MM.1S (cell line): Measurements from ENCODE around the gene ZIC2.

Experiments
- EZH2 ChIP-seq: fragments of 300-600 bp; sonication (generic); optimal IDR thresholded peaks from 2 replicates; pipeline ENCODE3; 2017; ENCODE audit warnings: low read depth, mild to moderate bottlenecking, antibody characterized with exemption, low read length, mixed read lengths
- EZH2phosphoT487 ChIP-seq: fragments of 300-600 bp; sonication (generic); IDR thresholded peaks from 2 replicates; pipeline ENCODE4 v1.6.1; 2018; ENCODE audit warnings: antibody characterized with exemption, low read length
- TF ChIP-seq, protein P1 (sequence below): fragments of 300-600 bp; sonication (generic); IDR thresholded peaks from 2 replicates; pipeline ENCODE4 v1.5.1; 2016; ENCODE audit warnings: antibody characterized with exemption, low read length, mixed read lengths

DNA sequence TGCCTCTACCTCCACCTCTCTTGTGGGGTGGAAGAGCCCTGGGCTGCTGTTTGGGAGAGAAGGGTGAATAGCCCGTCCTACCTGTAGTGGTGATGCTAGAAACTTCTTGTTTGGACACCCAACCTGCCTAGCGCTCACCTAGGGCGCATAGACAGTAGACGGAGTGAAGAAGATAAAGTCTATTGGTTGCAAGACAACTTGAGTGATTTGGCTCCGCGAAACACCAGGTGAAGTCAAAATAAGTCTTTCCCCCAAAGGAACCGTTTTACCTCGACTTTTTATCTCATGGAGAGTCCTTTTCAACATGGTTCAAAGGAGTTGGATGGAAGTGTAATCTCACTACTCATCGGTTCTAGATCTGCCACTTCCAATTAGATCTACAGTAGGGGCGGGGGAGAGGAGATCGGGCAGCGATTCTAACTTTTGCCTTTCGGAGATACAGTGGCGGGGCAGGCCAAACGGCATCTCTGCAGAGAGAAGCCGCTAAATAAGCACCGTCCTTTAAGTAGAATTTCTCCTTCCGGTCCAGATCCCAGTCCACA, 9.3 kb upstream of the ZIC2 start:
- TF ChIP-seq, protein P1, sequence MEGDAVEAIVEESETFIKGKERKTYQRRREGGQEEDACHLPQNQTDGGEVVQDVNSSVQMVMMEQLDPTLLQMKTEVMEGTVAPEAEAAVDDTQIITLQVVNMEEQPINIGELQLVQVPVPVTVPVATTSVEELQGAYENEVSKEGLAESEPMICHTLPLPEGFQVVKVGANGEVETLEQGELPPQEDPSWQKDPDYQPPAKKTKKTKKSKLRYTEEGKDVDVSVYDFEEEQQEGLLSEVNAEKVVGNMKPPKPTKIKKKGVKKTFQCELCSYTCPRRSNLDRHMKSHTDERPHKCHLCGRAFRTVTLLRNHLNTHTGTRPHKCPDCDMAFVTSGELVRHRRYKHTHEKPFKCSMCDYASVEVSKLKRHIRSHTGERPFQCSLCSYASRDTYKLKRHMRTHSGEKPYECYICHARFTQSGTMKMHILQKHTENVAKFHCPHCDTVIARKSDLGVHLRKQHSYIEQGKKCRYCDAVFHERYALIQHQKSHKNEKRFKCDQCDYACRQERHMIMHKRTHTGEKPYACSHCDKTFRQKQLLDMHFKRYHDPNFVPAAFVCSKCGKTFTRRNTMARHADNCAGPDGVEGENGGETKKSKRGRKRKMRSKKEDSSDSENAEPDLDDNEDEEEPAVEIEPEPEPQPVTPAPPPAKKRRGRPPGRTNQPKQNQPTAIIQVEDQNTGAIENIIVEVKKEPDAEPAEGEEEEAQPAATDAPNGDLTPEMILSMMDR = no peak
- no peak for TF ChIP-seq EZH2
- no peak for TF ChIP-seq EZH2phosphoT487
